ENCODE data around the gene PHF21A. TPM values are rescaled to one million over a fixed set of nuclear protein-coding genes. Genes with fewer than 3 reads are reported as not detected.

Gene PHF21A
- polyA plus RNA-seq, 1 experiment: 29.0 TPM

GRCh38 chr11:46159680-46160079, 38.4 kb upstream of the PHF21A start:
- Histone ChIP-seq H3K27ac (ENCODE audit: low read depth, low read length) (no peak overlapping the region), H3K9me3 (ENCODE audit: control insufficient read depth, insufficient read depth, low read length) (no peaks in the 10 kb centered on the region), H3K4me3 (ENCODE audit: low read depth, low read length) (no peak overlapping the region), H3K27me3 (ENCODE audit: control insufficient read depth, insufficient read depth, low read length) (peaks cover 19% of the 10 kb centered on the region)
- ChIA-PET CTCF (no interaction called here), POLR2A (no interaction called here)
- TF ChIP-seq, protein P1, sequence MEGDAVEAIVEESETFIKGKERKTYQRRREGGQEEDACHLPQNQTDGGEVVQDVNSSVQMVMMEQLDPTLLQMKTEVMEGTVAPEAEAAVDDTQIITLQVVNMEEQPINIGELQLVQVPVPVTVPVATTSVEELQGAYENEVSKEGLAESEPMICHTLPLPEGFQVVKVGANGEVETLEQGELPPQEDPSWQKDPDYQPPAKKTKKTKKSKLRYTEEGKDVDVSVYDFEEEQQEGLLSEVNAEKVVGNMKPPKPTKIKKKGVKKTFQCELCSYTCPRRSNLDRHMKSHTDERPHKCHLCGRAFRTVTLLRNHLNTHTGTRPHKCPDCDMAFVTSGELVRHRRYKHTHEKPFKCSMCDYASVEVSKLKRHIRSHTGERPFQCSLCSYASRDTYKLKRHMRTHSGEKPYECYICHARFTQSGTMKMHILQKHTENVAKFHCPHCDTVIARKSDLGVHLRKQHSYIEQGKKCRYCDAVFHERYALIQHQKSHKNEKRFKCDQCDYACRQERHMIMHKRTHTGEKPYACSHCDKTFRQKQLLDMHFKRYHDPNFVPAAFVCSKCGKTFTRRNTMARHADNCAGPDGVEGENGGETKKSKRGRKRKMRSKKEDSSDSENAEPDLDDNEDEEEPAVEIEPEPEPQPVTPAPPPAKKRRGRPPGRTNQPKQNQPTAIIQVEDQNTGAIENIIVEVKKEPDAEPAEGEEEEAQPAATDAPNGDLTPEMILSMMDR (IDR thresholded peaks at IDR 0.05; ENCODE audit: low read depth, low read length): no peak
- no peak for DNase-seq (ENCODE audit: low read depth, low spot score)

DNA sequence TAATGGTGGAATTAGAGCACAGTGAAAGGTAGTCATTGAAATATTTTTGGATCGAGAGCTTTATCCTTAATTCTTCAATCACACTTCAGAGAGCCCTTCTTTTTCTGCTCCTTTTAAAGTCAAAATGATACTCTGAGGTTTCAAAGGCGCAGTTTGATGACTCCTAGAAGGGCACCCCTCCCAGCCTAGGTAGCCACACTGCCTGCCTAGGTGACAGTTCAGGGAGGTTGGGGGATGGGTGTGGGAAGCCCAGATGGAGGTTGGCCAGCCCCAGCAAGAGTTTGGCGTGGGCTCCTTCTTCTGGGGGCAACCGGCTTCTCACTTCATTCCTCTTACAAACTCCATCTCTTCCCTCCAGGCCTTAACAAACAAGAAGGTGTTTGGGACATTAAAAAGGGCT, 28.6 kb upstream of the PHF21A start:
- H3K4me3 ChIP-seq (ENCODE audit: low read depth, low read length): no peak overlapping the region
- CTCF ChIA-PET: interaction anchor here (0.6 kb wide), 1 partner anchor 195 kb away, joined by 4 read pairs; no protein-coding TSS in a partner anchor

GRCh38 chr11:46149342-46149741, 28.1 kb upstream of the PHF21A start:
- Histone ChIP-seq H3K4me3 (ENCODE audit: low read depth, low read length) (no peak overlapping the region), H3K27me3 (ENCODE audit: control insufficient read depth, insufficient read depth, low read length) (peaks cover 28% of the 10 kb centered on the region), H3K27ac (ENCODE audit: low read depth, low read length) (no peak overlapping the region), H3K9me3 (ENCODE audit: control insufficient read depth, insufficient read depth, low read length) (no peaks in the 10 kb centered on the region)
- POLR2A ChIA-PET: no interaction called here
- TF ChIP-seq, protein P1 (IDR thresholded peaks at IDR 0.05; ENCODE audit: low read depth, low read length): no peak
- CTCF ChIA-PET: no interaction called here
- DNase-seq (ENCODE audit: low read depth, low spot score): no peak

More for the DNA sequence above, 28.6 kb upstream of the PHF21A start:
- TF ChIP-seq, protein P1 (IDR thresholded peaks at IDR 0.05; ENCODE audit: low read depth, low read length): no peak
- DNase-seq (ENCODE audit: low read depth, low spot score): no peak
- Histone ChIP-seq H3K27me3 (ENCODE audit: control insufficient read depth, insufficient read depth, low read length) (peaks cover 27% of the 10 kb centered on the region), H3K9me3 (ENCODE audit: control insufficient read depth, insufficient read depth, low read length) (no peaks in the 10 kb centered on the region), H3K27ac (ENCODE audit: low read depth, low read length) (no peak overlapping the region)
- POLR2A ChIA-PET: no interaction called here

- Histone ChIP-seq H3K27ac (ENCODE audit: low read depth, low read length) (no peak overlapping the region), H3K9me3 (ENCODE audit: control insufficient read depth, insufficient read depth, low read length) (no peaks in the 10 kb centered on the region), H3K27me3 (ENCODE audit: control insufficient read depth, insufficient read depth, low read length) (peaks cover 29% of the 10 kb centered on the region), H3K4me3 (ENCODE audit: low read depth, low read length) (no peak overlapping the region)
- POLR2A ChIA-PET: no interaction called here
- CTCF ChIA-PET: no interaction called here
- no peak for DNase-seq (ENCODE audit: low read depth, low spot score)
- TF ChIP-seq, protein P1 (IDR thresholded peaks at IDR 0.05; ENCODE audit: low read depth, low read length): no peak
These were observed 23.5 kb upstream of the PHF21A start for GRCh38 chr11:46144741-46145140.

GRCh38 chr11:46143049-46143806, 22.0 kb upstream of the PHF21A start:
- peaks cover 19% of the 10 kb centered on the region for H3K27me3 ChIP-seq (ENCODE audit: control insufficient read depth, insufficient read depth, low read length)
- ChIA-PET POLR2A (no interaction called here), CTCF (no interaction called here)
- DNase-seq (ENCODE audit: low read depth, low spot score): no peak
- H3K9me3 ChIP-seq (ENCODE audit: control insufficient read depth, insufficient read depth, low read length): no peaks in the 10 kb centered on the region
- no peak overlapping the region for H3K4me3 ChIP-seq (ENCODE audit: low read depth, low read length)
- no peak overlapping the region for H3K27ac ChIP-seq (ENCODE audit: low read depth, low read length)
- TF ChIP-seq, protein P1 (IDR thresholded peaks at IDR 0.05; ENCODE audit: low read depth, low read length): no peak
